Measurements from ENCODE around the gene AACS.

AACS gene

GRCh38 chr12:125187148-125187745 is 122.0 kb downstream of the AACS start:
- no peak for DNase-seq

- no peak for DNase-seq
Observed at GRCh38 chr12:125187780-125188741, 122.8 kb downstream of the AACS start.

- no peak for DNase-seq
Observed at GRCh38 chr12:125189015-125189414, 123.8 kb downstream of the AACS start.

GRCh38 chr12:125189502-125189901 is 124.3 kb downstream of the AACS start:
- no peak for DNase-seq

- no peak for DNase-seq
Observed at GRCh38 chr12:125191361-125192087, 126.3 kb downstream of the AACS start.

GRCh38 chr12:125192690-125193221 is 127.5 kb downstream of the AACS start:
- no peak for DNase-seq

All from inflammatory macrophage treated with lipopolysaccharide for 4 hours (primary cell).